RWPE1 (cell line): ENCODE data around the gene APBA2.

Experiments used
- CTCF ChIA-PET: fragments of 350-600 bp; sonication (Branson Sonifier 250); formaldehyde crosslinking; extraction: SDS; loops from one replicate; lab custom pipeline; 2021; lab: Yijun Ruan, JAX
- POLR2A ChIA-PET: fragments of 400-600 bp; formaldehyde crosslinking; extraction: SDS; loops from one replicate; lab custom pipeline; 2020; ENCODE audit warnings: antibody characterized with exemption; ENCODE audit not compliant: low non-redundant PET; lab: Yijun Ruan, JAX
- DNase-seq: peaks from one replicate; pipeline ENCODE4 v3.0.0; 2012; ENCODE audit warnings: low spot score
- H3K27ac ChIP-seq: fragments of 450-650 bp; 2 replicates; pipeline ENCODE4 v1.5.1; 2017
- TF ChIP-seq, protein P1 (sequence below): fragments of 450-650 bp; conservative IDR thresholded peaks from 2 replicates; pipeline ENCODE4 v1.5.1; 2017; ENCODE audit warnings: low read depth, mild to moderate bottlenecking

The APBA2 gene

GRCh38 chr15:28981921-28982320 is 96.1 kb downstream of the APBA2 start:
- CTCF ChIA-PET, result interaction anchor here (0.5 kb wide), 1 partner anchor 118 kb away, joined by 3 read pairs; no protein-coding TSS in a partner anchor
- no peak overlapping the region for H3K27ac ChIP-seq
- POLR2A ChIA-PET, result no interaction called here
- TF ChIP-seq, protein P1, sequence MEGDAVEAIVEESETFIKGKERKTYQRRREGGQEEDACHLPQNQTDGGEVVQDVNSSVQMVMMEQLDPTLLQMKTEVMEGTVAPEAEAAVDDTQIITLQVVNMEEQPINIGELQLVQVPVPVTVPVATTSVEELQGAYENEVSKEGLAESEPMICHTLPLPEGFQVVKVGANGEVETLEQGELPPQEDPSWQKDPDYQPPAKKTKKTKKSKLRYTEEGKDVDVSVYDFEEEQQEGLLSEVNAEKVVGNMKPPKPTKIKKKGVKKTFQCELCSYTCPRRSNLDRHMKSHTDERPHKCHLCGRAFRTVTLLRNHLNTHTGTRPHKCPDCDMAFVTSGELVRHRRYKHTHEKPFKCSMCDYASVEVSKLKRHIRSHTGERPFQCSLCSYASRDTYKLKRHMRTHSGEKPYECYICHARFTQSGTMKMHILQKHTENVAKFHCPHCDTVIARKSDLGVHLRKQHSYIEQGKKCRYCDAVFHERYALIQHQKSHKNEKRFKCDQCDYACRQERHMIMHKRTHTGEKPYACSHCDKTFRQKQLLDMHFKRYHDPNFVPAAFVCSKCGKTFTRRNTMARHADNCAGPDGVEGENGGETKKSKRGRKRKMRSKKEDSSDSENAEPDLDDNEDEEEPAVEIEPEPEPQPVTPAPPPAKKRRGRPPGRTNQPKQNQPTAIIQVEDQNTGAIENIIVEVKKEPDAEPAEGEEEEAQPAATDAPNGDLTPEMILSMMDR, result no peak
- no peak for DNase-seq

DNA sequence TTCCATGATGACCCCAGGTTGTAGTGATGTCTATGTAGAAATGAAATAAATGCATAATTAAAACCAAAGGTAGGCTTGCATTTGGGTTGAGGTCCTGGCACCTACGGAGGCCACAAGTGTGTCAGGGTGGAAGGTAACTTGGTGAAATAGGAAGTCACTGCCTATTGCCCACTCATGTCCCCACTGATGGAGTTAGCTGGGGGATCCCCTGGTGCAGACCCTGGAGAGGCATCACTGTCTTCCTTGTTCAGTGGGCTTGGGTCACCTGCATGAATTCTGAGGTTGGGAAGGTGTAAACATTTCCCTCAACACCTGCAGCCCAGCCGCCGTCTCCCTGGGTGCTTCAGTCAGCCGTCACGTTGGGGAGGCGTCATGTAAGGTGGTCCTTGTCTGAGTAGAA is 97.1 kb downstream of the APBA2 start:
- TF ChIP-seq, protein P1, result no peak
- POLR2A ChIA-PET, result no interaction called here
- DNase-seq, result no peak
- no peak overlapping the region for H3K27ac ChIP-seq
- CTCF ChIA-PET, result no interaction called here

- no peak overlapping the region for H3K27ac ChIP-seq
- ChIA-PET POLR2A (no interaction called here), CTCF (interaction anchor here (0.6 kb wide), 1 partner anchor 209 kb away, joined by 6 read pairs; no protein-coding TSS in a partner anchor)
- DNase-seq, result no peak
- TF ChIP-seq, protein P1, result no peak
Measured at GRCh38 chr15:28983432-28984311, 97.9 kb downstream of the APBA2 start.

DNA sequence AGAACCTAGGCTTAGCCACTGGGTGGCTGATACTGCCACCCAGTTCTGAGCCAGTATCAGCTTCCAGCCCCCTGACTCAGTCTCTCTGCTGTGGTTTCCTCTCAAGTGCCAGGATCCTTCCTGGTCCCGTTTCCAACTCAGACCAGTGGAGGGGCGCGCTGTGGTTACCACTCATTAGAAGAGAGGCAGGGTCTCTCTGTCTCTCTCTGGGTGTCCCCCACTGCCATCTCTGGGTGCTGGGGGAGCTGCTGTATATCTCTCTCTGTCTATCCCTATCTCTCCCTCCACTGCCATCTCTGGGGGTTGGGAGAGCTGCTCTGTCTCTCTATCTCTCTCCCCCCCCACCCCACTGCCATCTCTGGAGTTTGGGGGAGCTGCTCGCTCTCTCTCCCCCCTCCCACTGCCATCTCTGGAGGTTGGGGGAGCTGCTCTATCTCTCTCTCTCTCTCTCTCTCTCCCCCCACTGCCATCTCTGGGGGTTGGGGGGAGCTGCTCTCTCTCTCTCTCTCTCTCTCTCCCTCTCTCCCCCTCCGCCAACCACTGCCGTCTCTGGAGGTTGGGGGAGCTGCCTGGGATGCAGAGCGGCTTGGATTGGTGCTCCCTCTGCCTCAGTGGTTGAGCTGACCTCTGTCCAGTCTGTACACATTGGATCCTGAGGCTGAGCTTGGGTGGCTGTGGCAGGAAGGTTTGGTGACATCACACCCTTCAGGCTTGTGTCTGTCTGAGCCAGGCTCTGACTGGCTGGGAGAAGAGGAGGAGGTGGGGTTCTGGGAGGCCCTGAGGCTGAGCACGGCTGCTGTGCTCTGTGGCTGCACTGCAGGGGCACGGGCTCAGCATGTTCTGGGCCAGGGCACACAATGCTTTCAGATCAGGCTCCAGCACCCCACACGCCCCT is 98.9 kb downstream of the APBA2 start:
- H3K27ac ChIP-seq, result no peak overlapping the region
- CTCF ChIA-PET, result interaction anchor here (0.6 kb wide), 1 partner anchor 210 kb away, joined by 6 read pairs; no protein-coding TSS in a partner anchor
- TF ChIP-seq, protein P1, result no peak
- POLR2A ChIA-PET, result no interaction called here
- no peak for DNase-seq

DNA sequence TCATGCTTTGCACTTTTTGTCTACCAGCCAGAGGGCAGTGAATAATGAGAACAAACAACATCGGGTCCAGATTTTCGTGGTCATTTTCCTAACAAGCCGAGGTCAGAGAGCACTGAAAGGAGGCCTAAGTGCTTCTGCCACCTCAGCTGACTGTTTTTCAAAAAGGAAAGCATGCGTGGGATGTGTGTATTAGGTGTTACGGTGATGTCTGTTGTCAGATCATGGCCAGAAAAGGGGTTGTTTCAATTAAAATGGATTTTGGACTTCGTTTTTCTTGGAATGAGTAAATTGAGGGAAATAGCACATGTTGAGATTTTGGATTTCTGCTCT is 99.5 kb downstream of the APBA2 start:
- ChIA-PET CTCF (no interaction called here), POLR2A (no interaction called here)
- no peak overlapping the region for H3K27ac ChIP-seq
- no peak for DNase-seq
- TF ChIP-seq, protein P1, result no peak

- TF ChIP-seq, protein P1, result no peak
- ChIA-PET POLR2A (no interaction called here), CTCF (no interaction called here)
- H3K27ac ChIP-seq, result no peak overlapping the region
- no peak for DNase-seq
Measured at GRCh38 chr15:28985691-28986090, 99.9 kb downstream of the APBA2 start.
